Uterus (tissue), 4 donors: Measurements from ENCODE around the gene CLEC2D. TPM values are rescaled to one million over a fixed set of nuclear protein-coding genes. Genes with fewer than 3 reads are reported as not detected.
A peak's percentile ranks its signal among the peaks of the same experiment; 100 is the strongest.
"Not testable (repeated sequence)": the region's sequence is repeated elsewhere in the genome, so short reads cannot be mapped to it uniquely, and the experiment has no call there.

Experiments used
- DNase-seq, 2 donors: peaks; one replicate each; pipeline ENCODE4 v3.0.0-alpha.2; 2019 to 2020
- H3K27ac ChIP-seq, 2 donors: fragments of 200-600 bp; sonication (generic); 1 replicate in 1 of 2; 2 replicates in 1 of 2; pipeline ENCODE4 v1.5.1; 2016 to 2018
- H3K27me3 ChIP-seq, 2 donors: fragments of 200-600 bp; sonication (generic); one replicate each; pipeline ENCODE4 v1.5.1; 2018 to 2019; ENCODE audit warnings: control low read depth in 1 of 2
- H3K36me3 ChIP-seq, 2 donors: fragments of 200-600 bp; sonication (generic); one replicate each; pipeline ENCODE4 v1.5.1; 2019; ENCODE audit warnings: control low read depth in 1 of 2
- H3K4me1 ChIP-seq, 2 donors: fragments of 200-600 bp; sonication (generic); one replicate each; pipeline ENCODE4 v1.5.1; 2018 to 2019; ENCODE audit warnings: control low read depth in 1 of 2
- H3K4me3 ChIP-seq, 2 donors: fragments of 200-600 bp; sonication (generic); 1 replicate in 1 of 2; 2 replicates in 1 of 2; pipeline ENCODE4 v1.5.1; 2018 to 2019; ENCODE audit warnings: mild to moderate bottlenecking in 1 of 2
- H3K9me3 ChIP-seq, 2 donors: fragments of 200-600 bp; sonication (generic); one replicate each; pipeline ENCODE4 v1.5.1; 2019; ENCODE audit warnings: control low read depth in 1 of 2
- CTCF ChIP-seq, 4 experiments: fragments of 200-600 bp in 2 of 4; fragments of 450-650 bp in 2 of 4; sonication (generic) in 2 of 4; IDR thresholded peaks; one replicate each; pipeline ENCODE4 v1.5.1; 2016 to 2019; ENCODE audit warnings: antibody characterized with exemption in 4 of 4, mild to moderate bottlenecking in 2 of 4, moderate library complexity in 1 of 4
- POLR2A ChIP-seq, 2 donors: fragments of 450-650 bp; IDR thresholded peaks; one replicate each; pipeline ENCODE4 v1.6.1; 2016; ENCODE audit warnings: antibody characterized with exemption in 2 of 2, mild to moderate bottlenecking in 1 of 2, moderate library complexity in 1 of 2
- intact Hi-C: fragments of 100-400 bp; cut with DNase I; formaldehyde crosslinking; loops from one replicate; pipeline ENCODE4 v1.15.1; 2023; ENCODE audit warnings: low total_unique reads
- small RNA-seq: library from RNA; depleted of rRNA; stranded (forward); fragments of <200 nt; gene quantifications from one replicate; pipeline ENCODE3, GENCODE V24; 2016
- total RNA-seq, 4 donors: library from RNA; depleted of rRNA in 3 of 4; stranded (reverse); fragments of >200 nt in 3 of 4; gene quantifications; one replicate each; pipeline versions ENCODE4 v1.1.0 to v1.2.4, GENCODE V29; 2014 to 2023
- donor health status: DM: yes; HTN: yes; CAD: no.

The CLEC2D gene
- total RNA-seq, 4 donors from 2014 or later = 6.8 to 22.8 (median 13.9) TPM

- peak in 1 of 2 donors; percentile 14 for TF ChIP-seq POLR2A (IDR thresholded peaks at IDR 0.05)
- H3K36me3 ChIP-seq, H3K9me3 ChIP-seq, DNase-seq, H3K27me3 ChIP-seq, intact Hi-C loops: not testable (repeated sequence)
- Histone ChIP-seq H3K27ac (peak overlapping the region; percentile 68 to 71), H3K4me3 (peak overlapping the region in 1 of 2 donors; percentile 19), H3K4me1 (peaks cover 0 to 10% of the 10 kb centered on the region in 2 donors)
These were observed 70.0 kb downstream of the CLEC2D start for GRCh38 chr12:9739404-9740105.

GRCh38 chr12:9740106-9740750 is 70.7 kb downstream of the CLEC2D start:
- H3K27me3 ChIP-seq = no peaks in the 10 kb centered on the region
- H3K4me3 ChIP-seq = peak overlapping the region in 1 of 2 donors; percentile 19
- H3K9me3 ChIP-seq = no peaks in the 10 kb centered on the region
- no peak for DNase-seq
- intact Hi-C loops = no loop called here
- TF ChIP-seq CTCF (IDR thresholded peaks at IDR 0.05) (no peak), POLR2A (IDR thresholded peaks at IDR 0.05) (no peak)
- peak overlapping the region; percentile 68 to 71 for H3K27ac ChIP-seq
- H3K36me3 ChIP-seq = no peaks in the 10 kb centered on the region
- H3K4me1 ChIP-seq = peaks cover 0 to 10% of the 10 kb centered on the region in 2 donors

- Histone ChIP-seq H3K27ac (no peak overlapping the region), H3K9me3 (no peaks in the 10 kb centered on the region), H3K4me1 (peaks cover 0 to 10% of the 10 kb centered on the region in 2 donors), H3K4me3 (no peak overlapping the region), H3K27me3 (no peaks in the 10 kb centered on the region), H3K36me3 (no peaks in the 10 kb centered on the region)
- no peak for DNase-seq
- intact Hi-C loops = no loop called here
- no peak for TF ChIP-seq CTCF (IDR thresholded peaks at IDR 0.05)
- TF ChIP-seq POLR2A (IDR thresholded peaks at IDR 0.05) = no peak
These were observed 72.2 kb downstream of the CLEC2D start for GRCh38 chr12:9741726-9742125.

- intact Hi-C loops = no loop called here
- H3K4me1 ChIP-seq = peaks cover 0 to 6% of the 10 kb centered on the region in 2 donors
- TF ChIP-seq CTCF (IDR thresholded peaks at IDR 0.05) (no peak), POLR2A (IDR thresholded peaks at IDR 0.05) (no peak)
- H3K9me3 ChIP-seq = no peaks in the 10 kb centered on the region
- H3K4me3 ChIP-seq = no peak overlapping the region
- H3K27ac ChIP-seq = no peak overlapping the region
- H3K27me3 ChIP-seq = no peaks in the 10 kb centered on the region
- no peaks in the 10 kb centered on the region for H3K36me3 ChIP-seq
- DNase-seq = no peak
These were observed 73.1 kb downstream of the CLEC2D start for GRCh38 chr12:9742661-9743060.

- intact Hi-C loops = no loop called here
- Histone ChIP-seq H3K36me3 (no peaks in the 10 kb centered on the region), H3K27me3 (no peaks in the 10 kb centered on the region)
These were observed 75.7 kb downstream of the CLEC2D start for GRCh38 chr12:9745199-9745598.

More at GRCh38 chr12:9745199-9745598, 75.7 kb downstream of the CLEC2D start:
- Histone ChIP-seq H3K4me1 (no peaks in the 10 kb centered on the region), H3K27ac (no peak overlapping the region), H3K9me3 (no peaks in the 10 kb centered on the region), H3K4me3 (no peak overlapping the region)
- no peak for DNase-seq
- no peak for TF ChIP-seq POLR2A (IDR thresholded peaks at IDR 0.05)

Small RNA genes lying within 50 kb of the gene (small RNA-seq; reads per million reads assigned to genes)
- gene AC010186.4 (not detected), gene RNU6-700P (not detected)

Other genes starting within 250 kb of the CLEC2D start
- gene KLRB1, start 61.8 kb upstream of the CLEC2D start, total RNA-seq = under 1 TPM in 2 of 4 donors, not detected in 2; 0.41 to 0.61 TPM
- gene CLECL1, start 63.4 kb downstream of the CLEC2D start, total RNA-seq = 1 to 10 TPM in 1 of 4 donors, not detected in 3; 1.9 TPM
- 10 to 100 TPM in 1 of 4 donors, 1 to 10 TPM in 2, under 1 TPM in 1; 0.88 to 10.2 (median 2.9) TPM for gene CD69, start 91.2 kb downstream of the CLEC2D start, total RNA-seq
- gene KLRF1, start 157.8 kb downstream of the CLEC2D start, total RNA-seq = 1 to 10 TPM in 1 of 4 donors, under 1 TPM in 1, not detected in 2; 0.35 to 1.5 TPM
- gene CLEC2B, start 199.6 kb downstream of the CLEC2D start, total RNA-seq = 10 to 100 TPM in 3 of 4 donors, 1 to 10 TPM in 1; 9.7 to 28.4 (median 22.6) TPM
- gene KLRF2, start 211.8 kb downstream of the CLEC2D start, total RNA-seq = not detected